ENCODE data around the gene OR5H15.

The OR5H15 gene

GRCh38 chr3:98151241-98151640, 15.3 kb upstream of the OR5H15 start:
- Histone ChIP-seq H4K20me1 (ENCODE audit: insufficient read depth, low read length) (no peaks in the 10 kb centered on the region), H3F3A (ENCODE audit: insufficient read depth, low read length) (no peaks in the 10 kb centered on the region), H3K79me2 (ENCODE audit: insufficient read depth, low read length) (no peaks in the 10 kb centered on the region), H3K4me1 (ENCODE audit: insufficient read depth, low read length, severe bottlenecking) (no peaks in the 10 kb centered on the region), H3K4me3 (ENCODE audit: low read depth, low read length, poor library complexity, severe bottlenecking) (no peak overlapping the region), H3K4me2 (ENCODE audit: low read length) (no peak overlapping the region), H3K9me3 (ENCODE audit: low read length) (no peaks in the 10 kb centered on the region), H2AFZ (ENCODE audit: low read length) (no peak overlapping the region), H3K27ac (ENCODE audit: low read depth, low read length, poor library complexity, severe bottlenecking) (no peak overlapping the region), H3K9ac (ENCODE audit: low read length) (no peak overlapping the region), H3K27me3 (ENCODE audit: insufficient read depth, low read length) (no peaks in the 10 kb centered on the region), H3K36me3 (ENCODE audit: insufficient read depth, low read length) (no peaks in the 10 kb centered on the region), H3K9me2 (ENCODE audit: low read depth, low read length) (no peaks in the 10 kb centered on the region)
- TF ChIP-seq CTCF (IDR thresholded peaks at IDR 0.05; ENCODE audit: low read length) = no peak
- TF ChIP-seq EZH2 (IDR thresholded peaks at IDR 0.05; ENCODE audit: borderline replicate concordance, low read length) = no peak

- Histone ChIP-seq H3K4me1 (ENCODE audit: insufficient read depth, low read length, severe bottlenecking) (no peaks in the 10 kb centered on the region), H3K79me2 (ENCODE audit: insufficient read depth, low read length) (no peaks in the 10 kb centered on the region), H3K27me3 (ENCODE audit: insufficient read depth, low read length) (no peaks in the 10 kb centered on the region), H3K9ac (ENCODE audit: low read length) (no peak overlapping the region), H2AFZ (ENCODE audit: low read length) (no peak overlapping the region), H3F3A (ENCODE audit: insufficient read depth, low read length) (no peaks in the 10 kb centered on the region), H3K9me3 (ENCODE audit: low read length) (no peaks in the 10 kb centered on the region), H3K9me2 (ENCODE audit: low read depth, low read length) (no peaks in the 10 kb centered on the region), H3K4me2 (ENCODE audit: low read length) (no peak overlapping the region), H3K36me3 (ENCODE audit: insufficient read depth, low read length) (no peaks in the 10 kb centered on the region), H3K27ac (ENCODE audit: low read depth, low read length, poor library complexity, severe bottlenecking) (no peak overlapping the region), H4K20me1 (ENCODE audit: insufficient read depth, low read length) (no peaks in the 10 kb centered on the region), H3K4me3 (ENCODE audit: low read depth, low read length, poor library complexity, severe bottlenecking) (no peak overlapping the region)
- TF ChIP-seq EZH2 (IDR thresholded peaks at IDR 0.05; ENCODE audit: borderline replicate concordance, low read length) (no peak), CTCF (IDR thresholded peaks at IDR 0.05; ENCODE audit: low read length) (no peak)
Measured at GRCh38 chr3:98171071-98171470, 4.6 kb downstream of the OR5H15 start.

- Histone ChIP-seq H3K36me3 (ENCODE audit: insufficient read depth, low read length) (no peaks in the 10 kb centered on the region), H3K4me2 (ENCODE audit: low read length) (no peak overlapping the region), H3K9ac (ENCODE audit: low read length) (no peak overlapping the region), H3K4me1 (ENCODE audit: insufficient read depth, low read length, severe bottlenecking) (no peaks in the 10 kb centered on the region), H2AFZ (ENCODE audit: low read length) (no peak overlapping the region), H3F3A (ENCODE audit: insufficient read depth, low read length) (no peaks in the 10 kb centered on the region), H3K9me3 (ENCODE audit: low read length) (no peaks in the 10 kb centered on the region), H3K4me3 (ENCODE audit: low read depth, low read length, poor library complexity, severe bottlenecking) (no peak overlapping the region), H4K20me1 (ENCODE audit: insufficient read depth, low read length) (no peaks in the 10 kb centered on the region), H3K27ac (ENCODE audit: low read depth, low read length, poor library complexity, severe bottlenecking) (no peak overlapping the region), H3K79me2 (ENCODE audit: insufficient read depth, low read length) (no peaks in the 10 kb centered on the region), H3K27me3 (ENCODE audit: insufficient read depth, low read length) (no peaks in the 10 kb centered on the region), H3K9me2 (ENCODE audit: low read depth, low read length) (no peaks in the 10 kb centered on the region)
- TF ChIP-seq EZH2 (IDR thresholded peaks at IDR 0.05; ENCODE audit: borderline replicate concordance, low read length) (no peak), CTCF (IDR thresholded peaks at IDR 0.05; ENCODE audit: low read length) (no peak)
Measured at GRCh38 chr3:98172621-98173020, 6.1 kb downstream of the OR5H15 start.
